Right lobe of liver (tissue), 6 donors: ENCODE data around the gene UTP25. TPM values are rescaled to one million over a fixed set of nuclear protein-coding genes. Genes with fewer than 3 reads are reported as not detected.

Experiments
- ATAC-seq, 4 donors: fragments of 200-7000 bp; cut with Tn5 transposase; one replicate each; pipeline ENCODE4 v1.9.1; 2020; ENCODE audit warnings: mild to moderate bottlenecking in 4 of 4, moderate library complexity in 4 of 4
- DNase-seq, 3 donors: peaks; one replicate each; pipeline ENCODE4 v3.0.0-alpha.2; 2020
- H3K27ac ChIP-seq, 3 donors: fragments of 200-600 bp; one replicate each; pipeline ENCODE4 v1.8.0; 2022
- H3K27me3 ChIP-seq, 2 donors: fragments of 200-600 bp; one replicate each; pipeline ENCODE4 v1.8.0; 2022
- H3K36me3 ChIP-seq, 4 donors: fragments of 200-600 bp; sonication (generic) in 1 of 4; one replicate each; pipeline versions ENCODE4 v1.5.1 to v1.8.0; 2017 to 2022; ENCODE audit warnings: control low read depth in 1 of 4
- H3K4me1 ChIP-seq, 4 donors: fragments of 200-600 bp; sonication (generic) in 1 of 4; one replicate each; pipeline versions ENCODE4 v1.5.1 to v1.8.0; 2017 to 2022; ENCODE audit warnings: control low read depth in 1 of 4
- H3K4me3 ChIP-seq, 3 donors: fragments of 200-600 bp; one replicate each; pipeline ENCODE4 v1.8.0; 2022
- H3K9me3 ChIP-seq, 4 donors: fragments of 200-600 bp; sonication (generic) in 1 of 4; one replicate each; pipeline versions ENCODE4 v1.5.1 to v1.8.0; 2017 to 2022; ENCODE audit warnings: control low read depth in 1 of 4
- CTCF ChIP-seq, 4 donors: fragments of 200-600 bp in 3 of 4; fragments of 450-650 bp in 1 of 4; IDR thresholded peaks; one replicate each; pipeline versions ENCODE4 v1.5.1 to v1.8.0; 2016 to 2022; ENCODE audit warnings: antibody characterized with exemption in 4 of 4, mild to moderate bottlenecking in 2 of 4
- POLR2A ChIP-seq: fragments of 450-650 bp; IDR thresholded peaks from one replicate; pipeline ENCODE4 v1.6.1; 2017; ENCODE audit warnings: antibody characterized with exemption, mild to moderate bottlenecking
- WGBS: methylation state at CpG from one replicate; pipeline ENCODE4 v1.1.6; 2018; ENCODE audit warnings: low coverage, low lambda C conversion rate; ENCODE audit not compliant: insufficient coverage; ENCODE audit errors: missing lambda C conversion rate; 5-methylcytosine and 5-hydroxymethylcytosine counted together
- intact Hi-C, 2 donors: fragments of 100-400 bp; cut with DNase I; formaldehyde crosslinking; loops; one replicate each; pipeline versions ENCODE4 v1.11.2 to v1.14.1; 2022
- total RNA-seq, 6 experiments: library from RNA; depleted of rRNA in 2 of 6; stranded (reverse); fragments of >200 nt in 2 of 6; fragmentation: NEBNext Ultra II Directional in 3 of 6; extraction: Animal tissue kit (Norgen Biotek cat#: 25700) in 3 of 6; gene quantifications; one replicate each; pipeline versions ENCODE4 v1.1.0 to v1.2.4, GENCODE V29; 2016 to 2023
- donor health status: DM: no; HTN: yes; CAD: no.
- donor health status: DM: no; HTN: no; CAD: no.
- donor health status: DM: no; HTN: no; CAD: no.
- donor health status: DM: no; HTN: yes; CAD: no.
- donor health status: DM: no; HTN: yes; CAD: no.

UTP25 gene
- total RNA-seq, 6 experiments from 2014 or later: 4.6 to 10.0 (median 6.4) TPM

DNA sequence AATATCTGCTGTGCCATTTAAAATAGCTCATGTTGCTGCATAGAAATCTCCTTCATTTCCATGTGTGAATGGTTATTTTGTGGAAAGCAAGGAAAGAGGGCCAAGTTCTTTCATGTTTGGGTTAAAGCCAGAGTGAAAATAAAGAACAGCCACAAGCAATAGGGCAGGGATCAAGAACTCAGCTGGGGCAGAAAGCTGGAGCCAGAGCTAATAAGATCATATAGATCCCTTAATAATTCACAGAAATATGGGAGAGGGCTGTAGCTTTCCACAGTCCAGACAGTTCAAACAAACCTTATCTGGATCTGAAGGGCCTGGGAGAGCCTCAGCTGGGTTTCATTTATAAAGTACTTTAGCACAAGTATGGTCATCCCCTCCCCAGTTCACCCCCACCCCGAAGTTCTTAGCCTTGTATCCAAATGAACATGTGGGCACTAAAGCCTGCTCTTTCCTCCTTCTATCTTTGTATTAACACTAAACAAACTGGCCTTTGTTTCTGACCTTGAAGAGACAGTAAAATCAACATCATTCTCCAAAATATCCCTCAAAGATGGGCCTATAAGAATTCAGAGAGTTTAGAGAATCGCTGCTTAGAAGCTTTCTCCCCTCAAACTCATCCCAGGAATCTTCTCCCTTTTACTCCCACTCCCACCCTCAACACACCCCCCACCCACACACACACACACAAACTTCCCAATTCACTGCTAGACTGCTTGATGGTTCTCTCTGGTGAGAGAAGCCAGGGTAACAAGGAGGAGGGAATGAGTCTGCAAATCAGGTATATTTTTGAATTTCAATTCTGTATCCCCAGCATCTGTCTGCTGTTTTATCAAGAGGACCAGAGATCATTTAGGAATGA lies 41.7 kb downstream of the UTP25 start:
- 49% methylated on average over 2 of the region's 2 CpGs for WGBS
- Histone ChIP-seq H3K27me3 (no peaks in the 10 kb centered on the region), H3K9me3 (no peaks in the 10 kb centered on the region), H3K27ac (no peak overlapping the region), H3K36me3 (no peaks in the 10 kb centered on the region), H3K4me3 (no peak overlapping the region), H3K4me1 (no peaks in the 10 kb centered on the region)
- DNase-seq: no peak
- TF ChIP-seq CTCF (IDR thresholded peaks at IDR 0.05): no peak
- TF ChIP-seq POLR2A: no peak
- intact Hi-C loops: loop anchor here in 1 of 2 donors (10.0 kb wide), 1 partner anchor 115 kb away; no protein-coding TSS in a partner anchor
- no peak for ATAC-seq

GRCh38 chr1:209870151-209870831 lies 42.5 kb downstream of the UTP25 start:
- no peak for DNase-seq
- no peak for TF ChIP-seq CTCF (IDR thresholded peaks at IDR 0.05)
- TF ChIP-seq POLR2A: no peak
- intact Hi-C loops: no loop called here
- H3K4me1 ChIP-seq: no peaks in the 10 kb centered on the region
- no peak overlapping the region for H3K27ac ChIP-seq
- no peaks in the 10 kb centered on the region for H3K36me3 ChIP-seq
- no peaks in the 10 kb centered on the region for H3K27me3 ChIP-seq
- no peaks in the 10 kb centered on the region for H3K9me3 ChIP-seq
- no peak for ATAC-seq
- 18% methylated on average over 4 of the region's 4 CpGs for WGBS
- no peak overlapping the region for H3K4me3 ChIP-seq

GRCh38 chr1:209871006-209871405 lies 43.2 kb downstream of the UTP25 start:
- H3K36me3 ChIP-seq: no peaks in the 10 kb centered on the region
- no peaks in the 10 kb centered on the region for H3K4me1 ChIP-seq
- no peak overlapping the region for H3K27ac ChIP-seq
- intact Hi-C loops: no loop called here
- no peak overlapping the region for H3K4me3 ChIP-seq
- ATAC-seq: no peak
- H3K27me3 ChIP-seq: no peaks in the 10 kb centered on the region
- WGBS: 38% methylated on average over 1 of the region's 1 CpG
- no peaks in the 10 kb centered on the region for H3K9me3 ChIP-seq
- no peak for TF ChIP-seq CTCF (IDR thresholded peaks at IDR 0.05)
- no peak for TF ChIP-seq POLR2A
- no peak for DNase-seq

DNA sequence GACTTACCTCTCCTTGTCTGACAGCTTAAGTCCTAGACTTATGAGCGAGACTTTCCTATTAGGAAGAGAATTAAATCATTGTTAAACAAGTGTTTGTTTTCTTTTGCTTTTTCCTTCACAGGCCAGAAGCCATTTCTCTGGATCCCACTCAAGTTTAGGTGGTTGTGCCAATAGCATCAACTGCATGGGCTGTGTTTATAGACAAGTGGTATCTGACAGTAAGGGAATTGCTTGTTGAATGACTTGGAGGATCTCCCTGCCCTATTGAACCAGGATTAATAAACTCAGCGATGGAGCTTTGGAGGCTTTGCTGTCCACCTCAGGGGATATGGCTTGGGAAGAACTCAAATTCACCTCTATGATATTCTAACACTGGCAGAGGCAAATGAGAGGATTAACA lies 43.7 kb downstream of the UTP25 start:
- TF ChIP-seq CTCF (IDR thresholded peaks at IDR 0.05) (no peak), POLR2A (no peak)
- ATAC-seq (no peak), DNase-seq (no peak)
- H3K27me3 ChIP-seq: no peaks in the 10 kb centered on the region
- no peaks in the 10 kb centered on the region for H3K36me3 ChIP-seq
- WGBS: 11% methylated on average over 2 of the region's 2 CpGs
- H3K27ac ChIP-seq: no peak overlapping the region
- H3K9me3 ChIP-seq: no peaks in the 10 kb centered on the region
- intact Hi-C loops: no loop called here
- no peaks in the 10 kb centered on the region for H3K4me1 ChIP-seq
- no peak overlapping the region for H3K4me3 ChIP-seq
